HepG2 (cell line): ENCODE data around the gene RERE. TPM values are rescaled to one million over a fixed set of nuclear protein-coding genes. Genes with fewer than 3 reads are reported as not detected.

ENCODE experiments used
- ATAC-seq: fragments of 200-7000 bp; cut with Tn5 transposase; 3 replicates; pipeline ENCODE4 v1.9.1; 2020; ENCODE audit warnings: mild to moderate bottlenecking, moderate library complexity
- BruUV-seq: library from RNA; stranded (reverse); fragments of 400-500 nt; replicated peaks from 2 replicates; lab custom pipeline; 2021; lab: Mats Ljungman, UMichigan
- CTCF ChIA-PET: fragments of 300-600 bp; formaldehyde crosslinking; extraction: SDS; loops from one replicate; lab custom pipeline; 2021; ENCODE audit warnings: low total read pairs, inconsistent platforms, low intra/inter-chr PET ratio; lab: Yijun Ruan, JAX
- POLR2A ChIA-PET: fragments of 350-600 bp; sonication (Branson Sonifier 250); formaldehyde crosslinking; loops from one replicate; lab custom pipeline; 2020; ENCODE audit warnings: antibody characterized with exemption, inconsistent platforms; lab: Yijun Ruan, JAX
- DNase-seq: peaks from one replicate; pipeline ENCODE4 v3.0.0-alpha.2; 2015; ENCODE audit warnings: low spot score
- FAIRE-seq: peaks from 3 replicates; lab custom pipeline; 2011; peaks lifted over from hg19 to GRCh38; lab: Jason Lieb, UNC
- H2AFZ ChIP-seq: one replicate; pipeline ENCODE4 v1.6.1; 2011; ENCODE audit warnings: low read length, inconsistent platforms
- H3K27ac ChIP-seq: fragments of 300-600 bp; 3 replicates; pipeline ENCODE4 v1.8.0; 2011; ENCODE audit warnings: mixed run types, mild to moderate bottlenecking, mixed read lengths, low read length, inconsistent platforms; ENCODE audit not compliant: insufficient read depth; ENCODE audit errors: extremely low read length
- H3K27me3 ChIP-seq, 2 experiments: fragments of 200-600 bp in 1 of 2; 2 replicates in 1 of 2; 3 replicates in 1 of 2; pipeline versions ENCODE4 v1.6.0 to v1.8.0; 2011; ENCODE audit warnings: low read length in 2 of 2, mild to moderate bottlenecking in 2 of 2, moderate library complexity in 2 of 2, inconsistent platforms in 1 of 2; ENCODE audit not compliant: insufficient read depth in 2 of 2, control insufficient read depth in 1 of 2
- H3K36me3 ChIP-seq, 2 experiments: fragments of 200-600 bp in 1 of 2; replicated peaks in 1 of 2; 2 replicates in 1 of 2; 3 replicates in 1 of 2; pipeline versions ENCODE4 v1.5.1 to v1.8.0; 2011; ENCODE audit warnings: low read length in 2 of 2, inconsistent platforms in 1 of 2; ENCODE audit not compliant: insufficient read depth in 2 of 2, control insufficient read depth in 1 of 2
- H3K4me1 ChIP-seq: 2 replicates; pipeline ENCODE4 v1.5.1; 2012; ENCODE audit warnings: low read length, inconsistent platforms; ENCODE audit not compliant: insufficient read depth
- H3K4me2 ChIP-seq: 2 replicates; pipeline ENCODE4 v1.6.0; 2011; ENCODE audit warnings: low read depth, low read length, inconsistent platforms
- H3K4me3 ChIP-seq, 3 experiments: fragments of 200-600 bp in 1 of 3; sonication (generic), shearing (Covaris generic) in 1 of 3; replicated peaks in 1 of 3; 2 replicates each; pipeline ENCODE4 v1.5.1; 2011 to 2016; ENCODE audit warnings: low read length in 3 of 3, inconsistent platforms in 2 of 3, low read depth in 2 of 3, mild to moderate bottlenecking in 2 of 3, control low read depth in 1 of 3, mixed read lengths in 1 of 3; ENCODE audit not compliant: insufficient read depth in 1 of 3
- H3K79me2 ChIP-seq: one replicate; pipeline ENCODE4 v1.6.1; 2011; ENCODE audit warnings: low read length, inconsistent platforms; ENCODE audit not compliant: insufficient read depth
- H3K9ac ChIP-seq: 2 replicates; pipeline ENCODE4 v1.6.0; 2011; ENCODE audit warnings: mild to moderate bottlenecking, low read depth, low read length, inconsistent platforms; ENCODE audit not compliant: insufficient read depth
- H3K9me3 ChIP-seq: 2 replicates; pipeline ENCODE4 v1.5.1; 2012; ENCODE audit warnings: mild to moderate bottlenecking, low read length
- H4K20me1 ChIP-seq: 2 replicates; pipeline ENCODE4 v1.6.0; 2011; ENCODE audit warnings: inconsistent platforms, mild to moderate bottlenecking, low read length, moderate library complexity; ENCODE audit not compliant: insufficient read depth
- WGBS: methylation state at CpG from one replicate; pipeline ENCODE4 v1.1.6; 2017; ENCODE audit warnings: low lambda C conversion rate; 5-methylcytosine and 5-hydroxymethylcytosine counted together
- in situ Hi-C: cut with HindIII; loops from 2 replicates; pipeline ENCODE4 v1.10.0; 2017; ENCODE audit warnings: low pct_unique_long_range_greater_than_20kb; ENCODE audit not compliant: extremely low pct_ligation_motif_present
- intact Hi-C: fragments of 100-400 bp; cut with micrococcal nuclease; formaldehyde crosslinking; loops from one replicate; pipeline ENCODE4 v1.10.0; 2022; ENCODE audit not compliant: unreplicated experiment
- polyA plus RNA-seq, 8 experiments: library from polyadenylated mRNA; depleted of rRNA in 3 of 8; stranded (reverse) in 7 of 8; unstranded in 1 of 8; fragments of >200 nt; fragmentation: Illumina TruSeq in 4 of 8; extraction: Trizol in 4 of 8; gene quantifications; 2 replicates each; pipeline versions ENCODE4 v1.2.1 to v1.2.3, GENCODE V29; 2011 to 2016; ENCODE audit warnings: low read depth in 4 of 8, missing spikeins in 1 of 8, mixed read lengths in 1 of 8; ENCODE audit not compliant: insufficient read depth in 1 of 8
- total RNA-seq, 5 experiments: library from RNA; depleted of rRNA; stranded (reverse); fragments of >200 nt; fragmentation: Illumina TruSeq; extraction: Trizol; gene quantifications; 2 replicates each; pipeline ENCODE4 v1.2.3, GENCODE V29; 2016; ENCODE audit warnings: low read depth in 1 of 5
- TF ChIP-seq, protein P1 (sequence below): sonication (generic); formaldehyde crosslinking; IDR thresholded peaks from 2 replicates; pipeline ENCODE4 v1.5.1; 2020; ENCODE audit warnings: mild to moderate bottlenecking, missing genetic modification reagents, moderate library complexity
- TF ChIP-seq, protein P2 (sequence below): sonication (generic); formaldehyde crosslinking; IDR thresholded peaks from 2 replicates; pipeline ENCODE4 v1.4.0; 2020; ENCODE audit warnings: missing genetic modification reagents; ENCODE audit errors: not compliant biosample characterization

Gene RERE
- total and polyA plus RNA-seq, 2 of the 13 experiments (the other 11 are each of a cell fraction or from before 2014, with no cell fraction given), result 18.3 to 21.9 TPM

DNA sequence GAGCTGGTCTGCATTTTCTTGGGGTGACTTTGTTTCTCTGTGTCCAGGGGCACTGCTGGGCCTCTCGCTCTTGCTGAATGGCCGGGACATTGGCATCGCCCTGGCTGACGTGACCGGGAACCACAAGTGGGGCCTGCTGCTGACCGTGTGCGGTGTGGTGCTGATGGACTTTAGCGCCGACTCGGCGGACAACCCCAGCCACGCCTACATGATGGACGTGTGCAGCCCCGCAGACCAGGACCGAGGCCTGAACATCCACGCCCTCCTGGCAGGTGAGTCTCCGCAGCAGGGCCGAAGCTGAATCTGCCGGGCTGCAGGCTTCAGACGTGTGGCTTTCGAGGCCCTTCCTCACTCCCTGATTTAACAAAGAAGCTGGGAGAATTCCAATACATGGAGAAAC is 491.7 kb downstream of the RERE start:
- H4K20me1 ChIP-seq, result no peaks in the 10 kb centered on the region
- H3K36me3 ChIP-seq, result no peaks in the 10 kb centered on the region
- H3K9me3 ChIP-seq, result no peaks in the 10 kb centered on the region
- H3K4me2 ChIP-seq, result no peak overlapping the region
- H3K79me2 ChIP-seq, result no peaks in the 10 kb centered on the region
- in situ Hi-C loops (no loop called here), intact Hi-C loops (no loop called here)
- DNase-seq (no peak), ATAC-seq (no peak), FAIRE-seq (no peak)
- POLR2A ChIA-PET, result no interaction called here
- WGBS, result 60% methylated on average over 17 of the region's 21 CpGs
- H3K27me3 ChIP-seq, result peaks cover 3 to 65% of the 10 kb centered on the region in 2 experiments; a peak in 4 of 5 replicates
- no peak overlapping the region for H3K4me3 ChIP-seq
- H3K27ac ChIP-seq, result no peak overlapping the region
- 0 out of 2 replicates have a peak, but pooled peaks cover 9% of the 10 kb centered on the region for H3K4me1 ChIP-seq
- no TSS peak for BruUV-seq
- H3K9ac ChIP-seq, result no peak overlapping the region
- no peak overlapping the region for H2AFZ ChIP-seq
- CTCF ChIA-PET, result no interaction called here
- TF ChIP-seq, protein P1, sequence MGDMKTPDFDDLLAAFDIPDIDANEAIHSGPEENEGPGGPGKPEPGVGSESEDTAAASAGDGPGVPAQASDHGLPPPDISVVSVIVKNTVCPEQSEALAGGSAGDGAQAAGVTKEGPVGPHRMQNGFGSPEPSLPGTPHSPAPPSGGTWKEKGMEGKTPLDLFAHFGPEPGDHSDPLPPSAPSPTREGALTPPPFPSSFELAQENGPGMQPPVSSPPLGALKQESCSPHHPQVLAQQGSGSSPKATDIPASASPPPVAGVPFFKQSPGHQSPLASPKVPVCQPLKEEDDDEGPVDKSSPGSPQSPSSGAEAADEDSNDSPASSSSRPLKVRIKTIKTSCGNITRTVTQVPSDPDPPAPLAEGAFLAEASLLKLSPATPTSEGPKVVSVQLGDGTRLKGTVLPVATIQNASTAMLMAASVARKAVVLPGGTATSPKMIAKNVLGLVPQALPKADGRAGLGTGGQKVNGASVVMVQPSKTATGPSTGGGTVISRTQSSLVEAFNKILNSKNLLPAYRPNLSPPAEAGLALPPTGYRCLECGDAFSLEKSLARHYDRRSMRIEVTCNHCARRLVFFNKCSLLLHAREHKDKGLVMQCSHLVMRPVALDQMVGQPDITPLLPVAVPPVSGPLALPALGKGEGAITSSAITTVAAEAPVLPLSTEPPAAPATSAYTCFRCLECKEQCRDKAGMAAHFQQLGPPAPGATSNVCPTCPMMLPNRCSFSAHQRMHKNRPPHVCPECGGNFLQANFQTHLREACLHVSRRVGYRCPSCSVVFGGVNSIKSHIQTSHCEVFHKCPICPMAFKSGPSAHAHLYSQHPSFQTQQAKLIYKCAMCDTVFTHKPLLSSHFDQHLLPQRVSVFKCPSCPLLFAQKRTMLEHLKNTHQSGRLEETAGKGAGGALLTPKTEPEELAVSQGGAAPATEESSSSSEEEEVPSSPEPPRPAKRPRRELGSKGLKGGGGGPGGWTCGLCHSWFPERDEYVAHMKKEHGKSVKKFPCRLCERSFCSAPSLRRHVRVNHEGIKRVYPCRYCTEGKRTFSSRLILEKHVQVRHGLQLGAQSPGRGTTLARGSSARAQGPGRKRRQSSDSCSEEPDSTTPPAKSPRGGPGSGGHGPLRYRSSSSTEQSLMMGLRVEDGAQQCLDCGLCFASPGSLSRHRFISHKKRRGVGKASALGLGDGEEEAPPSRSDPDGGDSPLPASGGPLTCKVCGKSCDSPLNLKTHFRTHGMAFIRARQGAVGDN (CRISPR knock-in tag), result peak; percentile 27; the same call in 1 of the 2 replicates
- TF ChIP-seq, protein P2, sequence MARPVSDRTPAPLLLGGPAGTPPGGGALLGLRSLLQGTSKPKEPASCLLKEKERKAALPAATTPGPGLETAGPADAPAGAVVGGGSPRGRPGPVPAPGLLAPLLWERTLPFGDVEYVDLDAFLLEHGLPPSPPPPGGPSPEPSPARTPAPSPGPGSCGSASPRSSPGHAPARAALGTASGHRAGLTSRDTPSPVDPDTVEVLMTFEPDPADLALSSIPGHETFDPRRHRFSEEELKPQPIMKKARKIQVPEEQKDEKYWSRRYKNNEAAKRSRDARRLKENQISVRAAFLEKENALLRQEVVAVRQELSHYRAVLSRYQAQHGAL (CRISPR knock-in tag), result no peak
